Fibroblast of lung (primary cell): ENCODE results near the gene EDNRA. TPM values are rescaled to one million over a fixed set of nuclear protein-coding genes. Genes with fewer than 3 reads are reported as not detected.

Source experiments
- DNase-seq, 2 donors: peaks; one replicate each; pipeline versions ENCODE4 v3.0.0 to v3.0.0-alpha.2; 2010; ENCODE audit warnings: low read depth in 2 of 2
- H2AFZ ChIP-seq: 2 replicates; pipeline ENCODE4 v1.5.1; 2012; ENCODE audit warnings: low read length, control low read depth, inconsistent platforms
- H3K27ac ChIP-seq: 2 replicates; pipeline ENCODE4 v1.5.1; 2011; ENCODE audit warnings: low read length, control low read depth; ENCODE audit not compliant: insufficient read depth
- H3K27me3 ChIP-seq: 2 replicates; pipeline ENCODE4 v1.5.1; 2011; ENCODE audit warnings: mild to moderate bottlenecking, low read length; ENCODE audit not compliant: control insufficient read depth, insufficient read depth
- H3K36me3 ChIP-seq: 2 replicates; pipeline ENCODE4 v1.5.1; 2011; ENCODE audit warnings: low read length; ENCODE audit not compliant: control insufficient read depth, insufficient read depth
- H3K4me1 ChIP-seq: 2 replicates; pipeline ENCODE4 v1.5.1; 2011; ENCODE audit warnings: low read length; ENCODE audit not compliant: control insufficient read depth, insufficient read depth; ENCODE audit errors: extremely low read depth
- H3K4me2 ChIP-seq: 2 replicates; pipeline ENCODE4 v1.5.1; 2011; ENCODE audit warnings: low read length, control low read depth; ENCODE audit not compliant: insufficient read depth; ENCODE audit errors: extremely low read depth
- H3K4me3 ChIP-seq, 4 experiments: fragments of 200-600 bp in 1 of 4; sonication (generic) in 1 of 4; replicated peaks in 1 of 4; 2 replicates each; pipeline ENCODE4 v1.5.1; 2011 to 2016; ENCODE audit warnings: low read length in 4 of 4, low read depth in 3 of 4, mild to moderate bottlenecking in 3 of 4, control low read depth in 2 of 4, inconsistent platforms in 1 of 4, mixed read lengths in 1 of 4; ENCODE audit not compliant: insufficient read depth in 1 of 4; ENCODE audit errors: control extremely low read depth in 1 of 4
- H3K79me2 ChIP-seq: 2 replicates; pipeline ENCODE4 v1.5.1; 2012; ENCODE audit warnings: mild to moderate bottlenecking, low read length, inconsistent platforms; ENCODE audit not compliant: control insufficient read depth, insufficient read depth
- H3K9ac ChIP-seq: 2 replicates; pipeline ENCODE4 v1.5.1; 2011; ENCODE audit warnings: mild to moderate bottlenecking, low read length, control low read depth; ENCODE audit not compliant: insufficient read depth
- H3K9me3 ChIP-seq: 2 replicates; pipeline ENCODE4 v1.5.1; 2012; ENCODE audit warnings: low read depth, low read length; ENCODE audit not compliant: control insufficient read depth, insufficient read depth
- H4K20me1 ChIP-seq: 2 replicates; pipeline ENCODE4 v1.5.1; 2011; ENCODE audit warnings: low read length; ENCODE audit not compliant: control insufficient read depth, insufficient read depth; ENCODE audit errors: extremely low read depth
- CTCF ChIP-seq, 2 donors: IDR thresholded peaks in 1 of 2; conservative IDR thresholded peaks in 1 of 2; 1 replicate in 1 of 2; 2 replicates in 1 of 2; pipeline ENCODE4 v1.5.1; 2011 to 2012; ENCODE audit warnings: low read length in 2 of 2, control low read depth in 1 of 2, inconsistent platforms in 1 of 2, low read depth in 1 of 2, mild to moderate bottlenecking in 1 of 2
- EZH2 ChIP-seq: IDR thresholded peaks from 2 replicates; pipeline ENCODE4 v1.5.1; 2012; ENCODE audit warnings: low read length, control low read depth, mild to moderate bottlenecking; ENCODE audit errors: missing control alignments
- polyA plus RNA-seq, 2 donors: library from polyadenylated mRNA; depleted of rRNA in 1 of 2; stranded (reverse) in 1 of 2; unstranded in 1 of 2; fragments of >200 nt; gene quantifications; 2 replicates each; pipeline ENCODE4 v1.2.1, GENCODE V29; 2011 to 2012; ENCODE audit warnings: missing spikeins in 1 of 2
- total RNA-seq: library from RNA; depleted of rRNA; stranded (reverse); fragments of >200 nt; gene quantifications from 2 replicates; pipeline ENCODE4 v1.2.1, GENCODE V29; 2014

EDNRA gene
- total and polyA plus RNA-seq, 2 donors (not counting 1 experiment from before 2014, with no cell fraction given) = 2.0 to 9.5 TPM

- H3K4me2 ChIP-seq = no peak overlapping the region
- no peak overlapping the region for H3K27ac ChIP-seq
- no peak overlapping the region for H3K9ac ChIP-seq
- H4K20me1 ChIP-seq = no peaks in the 10 kb centered on the region
- DNase-seq = peak; percentile 78 to 89
- H3K9me3 ChIP-seq = no peaks in the 10 kb centered on the region
- H3K4me1 ChIP-seq = no peaks in the 10 kb centered on the region
- H3K4me3 ChIP-seq = no peak overlapping the region
- TF ChIP-seq EZH2 (no peak), CTCF (conservative IDR thresholded peaks at IDR 0.05 in 1 of 2, IDR thresholded peaks at IDR 0.05 in 1 of 2; ENCODE audit: low read depth in 1 of 2, low read length in 2 of 2) (peak; percentile 99)
- H2AFZ ChIP-seq = peak overlapping the region; percentile 43
- H3K27me3 ChIP-seq = no peaks in the 10 kb centered on the region
- H3K79me2 ChIP-seq = no peaks in the 10 kb centered on the region
- no peaks in the 10 kb centered on the region for H3K36me3 ChIP-seq
Measured at GRCh38 chr4:147518846-147519767, 38.2 kb downstream of the EDNRA start.

GRCh38 chr4:147524601-147525000, 43.7 kb downstream of the EDNRA start:
- no peak overlapping the region for H3K9ac ChIP-seq
- H3K4me2 ChIP-seq = no peak overlapping the region
- H3K4me1 ChIP-seq = no peaks in the 10 kb centered on the region
- DNase-seq = no peak
- H4K20me1 ChIP-seq = no peaks in the 10 kb centered on the region
- H3K4me3 ChIP-seq = no peak overlapping the region
- H3K36me3 ChIP-seq = no peaks in the 10 kb centered on the region
- no peaks in the 10 kb centered on the region for H3K9me3 ChIP-seq
- H2AFZ ChIP-seq = no peak overlapping the region
- TF ChIP-seq CTCF (conservative IDR thresholded peaks at IDR 0.05 in 1 of 2, IDR thresholded peaks at IDR 0.05 in 1 of 2; ENCODE audit: low read depth in 1 of 2, low read length in 2 of 2) (no peak), EZH2 (no peak)
- H3K27ac ChIP-seq = no peak overlapping the region
- no peaks in the 10 kb centered on the region for H3K27me3 ChIP-seq
- no peaks in the 10 kb centered on the region for H3K79me2 ChIP-seq

- Histone ChIP-seq H3K9ac (no peak overlapping the region), H4K20me1 (no peaks in the 10 kb centered on the region), H3K27ac (no peak overlapping the region), H2AFZ (no peak overlapping the region), H3K36me3 (no peaks in the 10 kb centered on the region), H3K27me3 (no peaks in the 10 kb centered on the region), H3K4me3 (no peak overlapping the region), H3K79me2 (no peaks in the 10 kb centered on the region), H3K4me2 (no peak overlapping the region), H3K4me1 (no peaks in the 10 kb centered on the region), H3K9me3 (no peaks in the 10 kb centered on the region)
- no peak for TF ChIP-seq CTCF (conservative IDR thresholded peaks at IDR 0.05 in 1 of 2, IDR thresholded peaks at IDR 0.05 in 1 of 2; ENCODE audit: low read depth in 1 of 2, low read length in 2 of 2)
- no peak for TF ChIP-seq EZH2
- no peak for DNase-seq
Measured at GRCh38 chr4:147525494-147526271, 44.8 kb downstream of the EDNRA start.
